Measurements from ENCODE around the gene SERINC3. TPM values are rescaled to one million over a fixed set of nuclear protein-coding genes. Genes with fewer than 3 reads are reported as not detected.

SERINC3 gene
- total RNA-seq, 4 donors from 2014 or later = 44.1 to 113 (median 58.3) TPM

DNA sequence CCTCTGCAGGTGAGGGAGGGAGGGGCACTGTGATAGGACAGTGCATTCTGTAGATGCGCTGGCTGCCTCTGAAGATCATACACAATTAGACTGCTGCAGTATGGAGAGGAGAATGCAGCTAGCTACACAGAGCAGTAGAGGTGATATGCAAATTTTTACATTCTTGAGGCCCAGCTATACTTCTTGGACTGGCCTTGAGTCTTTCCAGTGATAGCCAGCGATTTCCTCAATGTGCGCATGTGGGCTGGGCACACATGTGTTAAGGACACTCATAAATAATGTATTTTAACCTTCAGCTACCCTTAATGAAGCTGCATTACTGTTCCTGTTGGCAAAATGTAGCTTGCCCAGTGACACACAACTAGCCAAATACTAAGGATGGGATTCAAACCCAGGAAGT is 27.2 kb downstream of the SERINC3 start:
- H3K27me3 ChIP-seq = no peaks in the 10 kb centered on the region
- no peaks in the 10 kb centered on the region for H3K4me1 ChIP-seq
- H3K9me3 ChIP-seq = no peaks in the 10 kb centered on the region
- peak overlapping the region; percentile 67 to 76 for H3K27ac ChIP-seq
- DNase-seq = no peak
- no peak overlapping the region for H3K4me3 ChIP-seq
- TF ChIP-seq, protein P1, sequence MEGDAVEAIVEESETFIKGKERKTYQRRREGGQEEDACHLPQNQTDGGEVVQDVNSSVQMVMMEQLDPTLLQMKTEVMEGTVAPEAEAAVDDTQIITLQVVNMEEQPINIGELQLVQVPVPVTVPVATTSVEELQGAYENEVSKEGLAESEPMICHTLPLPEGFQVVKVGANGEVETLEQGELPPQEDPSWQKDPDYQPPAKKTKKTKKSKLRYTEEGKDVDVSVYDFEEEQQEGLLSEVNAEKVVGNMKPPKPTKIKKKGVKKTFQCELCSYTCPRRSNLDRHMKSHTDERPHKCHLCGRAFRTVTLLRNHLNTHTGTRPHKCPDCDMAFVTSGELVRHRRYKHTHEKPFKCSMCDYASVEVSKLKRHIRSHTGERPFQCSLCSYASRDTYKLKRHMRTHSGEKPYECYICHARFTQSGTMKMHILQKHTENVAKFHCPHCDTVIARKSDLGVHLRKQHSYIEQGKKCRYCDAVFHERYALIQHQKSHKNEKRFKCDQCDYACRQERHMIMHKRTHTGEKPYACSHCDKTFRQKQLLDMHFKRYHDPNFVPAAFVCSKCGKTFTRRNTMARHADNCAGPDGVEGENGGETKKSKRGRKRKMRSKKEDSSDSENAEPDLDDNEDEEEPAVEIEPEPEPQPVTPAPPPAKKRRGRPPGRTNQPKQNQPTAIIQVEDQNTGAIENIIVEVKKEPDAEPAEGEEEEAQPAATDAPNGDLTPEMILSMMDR (IDR thresholded peaks at IDR 0.05) = no peak
- TF ChIP-seq POLR2A (IDR thresholded peaks at IDR 0.05) = no peak
- H3K36me3 ChIP-seq = no peaks in the 10 kb centered on the region
- intact Hi-C loops (cut with DNase I; ENCODE audit: low total_unique reads) = no loop called here

DNA sequence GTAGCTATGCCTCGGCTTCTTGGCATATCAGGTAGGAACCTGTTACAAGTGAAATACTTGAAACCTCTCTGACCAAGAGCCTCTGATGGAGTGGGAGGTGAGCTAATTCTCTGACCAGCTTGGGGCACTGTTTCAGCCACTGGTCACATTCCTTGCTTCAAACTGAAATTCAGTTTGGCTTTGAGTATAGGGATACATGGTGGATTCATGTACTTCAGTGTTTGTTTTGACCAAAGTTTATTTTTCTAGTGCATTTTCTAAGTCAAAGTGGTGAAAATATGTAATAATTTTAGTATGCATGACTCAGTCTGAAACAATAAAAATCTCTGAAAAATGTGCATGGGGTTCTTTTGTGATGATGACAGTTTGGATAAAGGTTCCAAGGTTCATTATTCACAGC is 27.6 kb downstream of the SERINC3 start:
- Histone ChIP-seq H3K27me3 (no peaks in the 10 kb centered on the region), H3K27ac (peak overlapping the region in 1 of 2 donors; percentile 76), H3K36me3 (no peaks in the 10 kb centered on the region), H3K9me3 (no peaks in the 10 kb centered on the region), H3K4me3 (no peak overlapping the region), H3K4me1 (no peaks in the 10 kb centered on the region)
- no peak for DNase-seq
- intact Hi-C loops (cut with DNase I; ENCODE audit: low total_unique reads) = no loop called here
- TF ChIP-seq, protein P1 (IDR thresholded peaks at IDR 0.05) = no peak
- no peak for TF ChIP-seq POLR2A (IDR thresholded peaks at IDR 0.05)

DNA sequence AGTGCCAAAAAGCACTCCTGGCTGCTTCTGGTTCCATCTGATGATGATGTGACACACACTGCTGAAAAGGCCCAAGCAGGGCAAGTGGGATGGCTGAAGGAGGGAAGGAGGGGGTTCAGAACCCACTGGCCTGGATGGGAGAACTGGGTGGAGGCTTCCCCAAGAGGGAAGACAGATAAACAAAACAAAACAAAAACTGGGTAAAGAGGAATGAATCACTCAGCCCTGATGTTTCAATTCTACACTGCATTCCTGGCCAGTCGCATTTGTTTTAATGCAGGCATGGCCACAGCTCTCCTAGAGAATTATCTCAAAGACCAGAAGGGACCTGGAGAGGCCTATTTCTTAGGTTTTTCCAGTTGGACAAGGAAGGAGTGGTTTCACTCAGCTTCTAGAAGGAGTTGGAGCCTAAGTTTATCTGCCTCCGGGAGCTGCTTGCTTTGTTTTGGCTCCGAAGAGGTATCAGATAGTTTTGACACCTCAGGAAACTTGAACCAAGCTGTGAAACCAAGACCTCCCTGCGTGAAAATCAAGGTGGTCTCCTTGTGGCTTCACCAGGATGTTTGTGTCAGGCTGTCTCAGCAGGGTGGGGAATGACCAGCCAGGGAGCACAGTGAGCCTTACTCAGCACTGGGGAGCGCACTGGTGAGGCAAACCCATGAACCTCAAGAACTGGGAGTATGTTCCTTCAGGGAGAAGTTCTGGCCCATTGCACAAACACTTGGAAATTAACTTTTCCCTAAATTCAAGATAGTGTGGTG is 30.1 kb downstream of the SERINC3 start:
- no peak overlapping the region for H3K4me3 ChIP-seq
- no peaks in the 10 kb centered on the region for H3K9me3 ChIP-seq
- H3K27ac ChIP-seq = peak overlapping the region; percentile 17 to 50
- intact Hi-C loops (cut with DNase I; ENCODE audit: low total_unique reads) = no loop called here
- no peaks in the 10 kb centered on the region for H3K4me1 ChIP-seq
- no peak for DNase-seq
- H3K27me3 ChIP-seq = no peaks in the 10 kb centered on the region
- no peak for TF ChIP-seq POLR2A (IDR thresholded peaks at IDR 0.05)
- H3K36me3 ChIP-seq = no peaks in the 10 kb centered on the region

DNA sequence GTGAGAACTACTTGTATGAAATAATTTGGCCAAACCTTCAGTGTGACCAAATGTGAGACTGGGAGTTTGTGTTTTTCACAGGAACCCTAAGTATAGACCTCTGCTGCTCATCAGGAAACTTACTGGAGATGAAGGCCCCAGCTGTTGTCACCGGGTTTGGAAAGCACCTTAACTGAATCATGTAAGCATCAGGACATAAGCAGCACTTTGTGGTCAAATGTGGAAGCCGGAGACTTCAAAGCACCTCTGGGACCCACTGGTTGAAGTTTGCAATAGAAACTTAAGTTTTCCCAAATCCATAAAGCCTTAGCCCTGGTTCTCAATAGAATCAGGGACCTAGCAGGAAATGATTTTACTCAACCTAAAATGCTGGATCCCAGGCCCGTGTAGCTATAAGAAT is 31.9 kb downstream of the SERINC3 start:
- no peak for DNase-seq
- intact Hi-C loops (cut with DNase I; ENCODE audit: low total_unique reads) = no loop called here
- Histone ChIP-seq H3K27ac (no peak overlapping the region), H3K9me3 (no peaks in the 10 kb centered on the region), H3K4me3 (no peak overlapping the region), H3K27me3 (no peaks in the 10 kb centered on the region), H3K4me1 (no peaks in the 10 kb centered on the region), H3K36me3 (no peaks in the 10 kb centered on the region)
- TF ChIP-seq POLR2A (IDR thresholded peaks at IDR 0.05) = no peak
- TF ChIP-seq, protein P1 (IDR thresholded peaks at IDR 0.05) = no peak

DNA sequence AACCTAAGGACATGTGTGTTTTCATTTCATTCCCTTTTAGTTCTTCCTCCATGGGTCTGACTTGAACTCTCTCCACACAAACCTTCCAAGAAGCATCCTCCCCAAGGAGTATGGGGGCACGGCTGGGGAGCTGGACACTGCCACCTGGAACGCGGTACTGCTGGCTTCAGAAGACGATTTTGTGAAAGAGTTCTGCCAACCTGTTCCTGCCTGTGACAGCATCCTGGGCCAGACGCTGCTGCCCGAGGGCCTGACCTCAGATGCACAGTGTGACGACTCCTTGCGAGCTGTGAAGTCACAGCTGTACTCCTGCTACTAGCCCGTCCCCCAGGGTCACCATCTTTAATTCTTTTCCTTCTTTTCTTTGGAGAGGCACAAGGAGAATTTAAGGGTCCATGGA is 32.6 kb downstream of the SERINC3 start:
- Histone ChIP-seq H3K36me3 (no peaks in the 10 kb centered on the region), H3K4me1 (no peaks in the 10 kb centered on the region), H3K4me3 (no peak overlapping the region), H3K9me3 (no peaks in the 10 kb centered on the region), H3K27ac (no peak overlapping the region), H3K27me3 (no peaks in the 10 kb centered on the region)
- no peak for TF ChIP-seq POLR2A (IDR thresholded peaks at IDR 0.05)
- TF ChIP-seq, protein P1 (IDR thresholded peaks at IDR 0.05) = no peak
- intact Hi-C loops (cut with DNase I; ENCODE audit: low total_unique reads) = no loop called here
- DNase-seq = no peak
